GM03348 (cell line): ENCODE results near the gene ALOX15.
A peak's percentile ranks its signal among the peaks of the same experiment; 100 is the strongest.
"Not testable (repeated sequence)": the region's sequence is repeated elsewhere in the genome, so short reads cannot be mapped to it uniquely, and the experiment has no call there.

Experiments used
- DNase-seq: peaks from one replicate; pipeline ENCODE4 v3.0.0; 2012; ENCODE audit warnings: low spot score

The ALOX15 gene

DNA sequence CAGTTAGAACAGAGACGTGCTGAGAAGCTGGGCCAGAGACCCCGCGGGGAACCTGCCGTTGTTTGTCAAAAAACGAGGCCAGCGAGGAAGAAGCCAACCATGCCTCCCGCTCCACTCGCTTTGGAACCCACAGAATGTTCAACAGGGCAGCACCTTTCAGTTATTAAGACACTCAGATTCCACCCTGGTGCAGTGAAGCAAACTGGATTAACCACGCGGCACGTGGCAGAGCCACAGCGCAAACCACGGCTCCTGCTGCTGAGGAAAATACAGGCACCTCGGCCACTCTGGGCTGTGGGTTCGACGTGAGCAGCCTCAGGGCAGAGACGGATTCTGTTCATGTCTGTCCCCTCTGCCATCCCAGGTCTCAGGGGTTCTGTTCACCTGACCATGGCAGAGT is 24.4 kb downstream of the ALOX15 start:
- no peak for DNase-seq

GRCh38 chr17:4616476-4616875 is 25.0 kb downstream of the ALOX15 start:
- no peak for DNase-seq

GRCh38 chr17:4610656-4611055 is 30.8 kb downstream of the ALOX15 start:
- DNase-seq = no peak

DNA sequence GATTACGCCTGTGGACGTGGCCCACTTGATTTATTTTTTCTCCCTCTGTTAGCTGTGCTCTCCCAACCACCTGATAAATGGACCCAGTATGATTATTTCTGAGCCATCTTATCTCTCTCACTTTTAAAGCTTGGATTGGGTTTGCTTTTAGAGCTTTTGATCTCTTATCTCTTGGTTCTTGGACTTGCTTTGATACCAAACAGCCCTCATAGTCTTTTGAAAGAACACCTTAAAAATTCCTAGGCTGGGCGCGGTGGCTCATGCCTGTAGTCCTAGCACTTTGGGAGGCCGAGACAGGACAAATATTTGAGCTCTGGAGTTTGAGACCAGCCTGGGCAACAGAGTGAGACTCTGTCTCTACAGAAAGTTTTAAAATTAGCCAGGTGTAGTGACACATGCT is 31.3 kb downstream of the ALOX15 start:
- DNase-seq = no peak

DNA sequence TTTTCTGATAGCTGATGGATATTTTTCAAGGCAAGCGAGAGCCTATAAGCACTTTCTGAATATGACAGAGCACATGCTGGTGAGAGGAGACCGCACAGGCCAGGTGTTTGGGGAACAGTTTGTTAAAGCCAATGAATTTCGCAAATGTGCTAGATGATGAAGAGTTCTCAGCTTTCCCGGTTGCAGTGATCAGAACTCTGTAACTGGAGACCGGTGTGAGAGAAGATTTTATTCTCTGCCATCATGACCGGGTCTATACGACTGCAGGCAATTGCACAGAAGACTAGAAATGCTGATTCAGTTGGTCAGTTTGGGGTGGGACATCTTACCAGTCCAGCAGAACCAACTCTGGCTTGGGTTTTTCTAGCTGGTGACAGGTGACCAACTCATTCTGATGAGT is 31.7 kb downstream of the ALOX15 start:
- no peak for DNase-seq

DNA sequence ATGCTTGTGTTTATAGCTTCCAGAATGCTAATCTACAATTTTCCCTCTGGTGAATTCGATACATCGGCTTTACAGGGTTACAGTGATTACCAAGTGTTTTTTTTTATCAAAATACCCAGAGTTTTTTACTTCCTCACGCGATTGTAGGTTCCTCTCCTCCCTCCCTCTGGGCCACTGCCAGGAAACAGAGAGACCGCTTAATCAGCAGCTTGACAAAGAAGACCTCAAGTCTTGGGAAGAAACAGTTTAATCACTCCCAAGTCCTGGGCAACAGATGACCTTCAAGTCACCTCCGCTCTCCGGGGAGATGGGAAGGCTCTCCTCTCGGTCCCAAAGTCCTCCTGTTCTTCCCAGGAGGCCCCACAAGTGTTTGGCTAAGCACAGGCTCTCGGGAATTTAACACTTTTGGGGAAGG is 33.7 kb downstream of the ALOX15 start:
- DNase-seq = no peak

GRCh38 chr17:4607261-4607741 is 34.2 kb downstream of the ALOX15 start:
- DNase-seq = no peak

- no peak for DNase-seq
Observed at GRCh38 chr17:4605826-4606225, 35.7 kb downstream of the ALOX15 start.

DNA sequence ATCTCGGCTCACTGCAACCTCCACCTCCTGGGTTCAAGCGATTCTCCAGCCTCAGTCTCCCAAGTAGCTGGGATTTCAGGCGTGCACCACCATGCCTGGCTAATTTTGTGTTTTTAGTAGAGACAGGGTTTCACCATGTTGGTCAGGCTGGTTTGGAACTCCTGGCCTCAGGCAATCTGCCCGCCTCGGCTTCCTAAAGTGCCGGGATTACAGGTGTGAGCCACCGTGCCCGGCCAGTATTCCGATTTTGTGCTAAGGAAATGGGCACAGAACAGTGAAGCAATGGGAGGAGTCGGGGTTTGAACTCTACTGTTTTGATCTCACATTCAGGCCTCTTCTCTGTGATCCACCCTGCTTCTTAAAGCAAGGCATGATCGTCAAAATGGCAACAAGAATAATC is 36.7 kb downstream of the ALOX15 start:
- DNase-seq = not testable (repeated sequence)

GRCh38 chr17:4604111-4604644 is 37.3 kb downstream of the ALOX15 start:
- peak; percentile 47 for DNase-seq

DNA sequence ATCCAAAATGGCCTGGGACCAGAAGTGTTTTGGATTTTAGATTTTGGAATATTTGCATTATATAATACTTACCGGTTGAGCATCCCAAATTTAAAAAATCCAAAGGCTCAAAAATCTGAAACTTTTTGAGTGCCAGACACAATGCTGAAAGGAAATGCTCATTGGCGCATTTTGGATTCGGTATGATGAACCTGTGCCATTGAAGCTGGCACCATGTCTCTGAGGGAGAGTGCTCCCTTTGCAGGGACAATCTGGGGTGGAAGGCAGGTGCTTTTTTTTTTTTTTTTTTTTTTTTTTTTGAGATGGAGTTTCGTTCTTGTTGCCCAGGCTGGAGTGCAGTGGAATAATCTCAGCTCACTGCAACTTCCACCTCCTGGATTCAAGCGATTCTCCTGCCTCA is 39.4 kb downstream of the ALOX15 start:
- DNase-seq = no peak

GRCh38 chr17:4601326-4601725 is 40.2 kb downstream of the ALOX15 start:
- DNase-seq = no peak

DNA sequence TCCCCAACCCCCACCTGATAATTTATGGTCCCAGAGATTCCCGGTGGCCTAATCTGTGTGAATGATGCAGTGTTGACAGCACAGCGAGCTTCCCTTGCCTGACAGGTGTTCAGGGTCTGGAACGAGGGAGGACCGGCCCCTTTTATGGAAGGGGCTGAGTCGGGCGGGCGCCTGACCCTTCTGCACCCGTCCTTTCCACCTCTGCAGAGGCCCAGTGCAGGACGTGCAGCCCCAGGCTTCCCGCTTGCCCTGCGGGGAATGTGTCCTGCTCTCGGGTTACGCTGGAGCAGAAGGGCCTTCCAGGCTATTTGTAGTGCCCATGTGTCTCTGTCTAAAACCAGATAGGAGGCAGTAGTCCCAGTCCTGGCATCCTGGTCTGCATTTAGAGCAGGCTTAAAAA is 40.9 kb downstream of the ALOX15 start:
- no peak for DNase-seq

DNA sequence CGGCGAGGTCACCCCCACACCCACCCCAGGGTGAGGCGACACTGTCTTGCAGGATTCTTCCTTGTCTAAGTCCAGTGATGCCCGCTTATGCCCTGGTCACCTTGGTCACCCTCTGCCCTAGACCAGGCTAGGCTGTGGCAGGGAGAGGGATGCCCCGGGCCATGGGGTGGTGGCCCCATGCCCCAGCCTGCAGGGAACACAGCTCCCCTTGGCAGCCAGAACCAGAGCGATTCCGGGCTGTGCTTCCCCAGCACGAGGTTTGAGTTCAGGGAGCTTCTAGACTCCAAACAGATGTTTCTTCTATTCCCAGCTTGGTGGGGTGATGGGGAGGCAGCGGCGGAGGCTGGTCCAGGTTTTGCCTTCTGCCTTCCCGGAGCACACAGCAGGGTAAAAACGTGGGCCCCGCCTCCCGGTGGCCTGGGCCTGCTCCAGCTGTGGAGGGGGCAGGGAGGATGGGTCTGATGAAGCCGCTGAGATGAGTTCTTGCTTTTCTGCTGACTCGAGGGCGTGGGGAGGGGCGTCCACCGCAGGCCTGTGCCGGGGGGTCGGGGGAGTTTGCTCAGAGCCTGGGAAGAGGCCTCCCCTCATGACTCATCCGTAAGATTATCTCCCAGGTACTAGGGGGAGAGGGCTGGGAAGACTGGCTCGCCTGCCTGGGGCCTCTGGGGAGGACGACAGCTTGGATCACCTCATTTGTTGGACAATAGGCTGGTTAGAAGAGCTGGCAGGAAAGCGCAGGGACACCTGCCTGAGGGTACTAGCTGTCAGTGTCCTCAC is 41.8 kb downstream of the ALOX15 start:
- DNase-seq = no peak

DNA sequence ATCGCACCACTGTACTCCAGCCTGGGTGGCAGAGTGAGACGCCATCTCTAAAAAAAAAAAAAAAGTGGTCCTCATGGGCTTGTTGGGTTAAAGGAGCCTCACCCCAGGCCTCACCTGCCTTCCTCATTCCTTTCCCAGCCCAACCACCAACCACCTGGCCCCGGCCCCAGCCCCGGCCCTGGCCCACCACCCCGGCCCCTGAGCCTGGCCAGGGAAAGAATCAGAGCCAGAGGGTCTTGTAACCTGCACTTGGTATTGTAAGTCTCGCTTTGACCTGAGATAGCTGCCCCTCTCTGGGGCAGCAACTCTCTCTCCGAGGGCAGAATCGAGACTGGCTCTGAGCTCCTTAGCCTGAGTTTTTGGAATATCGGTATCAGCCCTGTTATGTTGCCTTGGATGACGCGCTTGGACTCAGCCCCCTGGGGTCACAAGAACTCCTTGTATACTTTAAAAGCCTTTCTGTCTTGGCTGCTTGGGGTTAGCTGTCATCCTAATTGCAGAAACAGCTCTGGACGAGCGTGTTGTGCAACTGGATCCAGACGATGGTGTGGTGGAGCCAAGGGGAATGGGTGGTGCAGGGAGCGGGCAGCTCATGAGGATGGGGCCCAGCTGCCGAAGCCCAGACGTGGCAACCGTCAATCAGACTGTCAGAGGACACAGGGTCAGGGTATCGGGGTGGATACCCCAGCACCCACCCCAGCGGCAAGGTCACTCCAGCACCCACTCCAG is 42.5 kb downstream of the ALOX15 start:
- DNase-seq = peak; percentile 52

GRCh38 chr17:4597975-4598374 is 43.5 kb downstream of the ALOX15 start:
- no peak for DNase-seq

- DNase-seq = no peak
Observed at GRCh38 chr17:4596636-4597380, 44.7 kb downstream of the ALOX15 start.

DNA sequence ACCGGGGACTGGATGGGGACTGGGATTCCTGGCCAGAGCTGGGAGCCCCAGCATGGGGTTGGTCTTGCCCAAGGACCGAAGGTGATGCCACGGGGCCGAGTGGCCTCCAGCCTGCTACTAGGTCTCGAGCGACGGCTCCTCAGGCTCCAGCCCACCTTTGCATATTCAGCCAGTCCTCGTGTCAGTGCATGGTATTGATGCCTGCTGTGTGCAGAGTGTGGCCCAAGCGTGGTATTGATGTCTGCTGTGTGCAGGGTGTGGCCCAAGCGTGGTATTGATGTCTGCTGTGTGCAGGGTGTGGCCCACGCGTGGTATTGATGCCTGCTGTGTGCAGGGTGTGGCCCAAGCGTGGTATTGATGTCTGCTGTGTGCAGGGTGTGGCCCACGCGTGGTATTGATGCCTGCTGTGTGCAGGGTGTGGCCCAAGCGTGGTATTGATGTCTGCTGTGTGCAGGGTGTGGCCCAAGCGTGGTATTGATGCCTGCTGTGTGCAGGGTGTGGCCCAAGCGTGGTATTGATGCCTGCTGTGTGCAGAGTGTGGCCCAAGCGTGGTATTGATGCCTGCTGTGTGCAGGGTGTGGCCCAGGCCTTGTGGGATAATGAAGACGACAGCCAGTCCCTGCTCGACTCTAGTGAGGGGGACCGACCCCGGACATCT is 45.7 kb downstream of the ALOX15 start:
- not testable (repeated sequence) for DNase-seq

DNA sequence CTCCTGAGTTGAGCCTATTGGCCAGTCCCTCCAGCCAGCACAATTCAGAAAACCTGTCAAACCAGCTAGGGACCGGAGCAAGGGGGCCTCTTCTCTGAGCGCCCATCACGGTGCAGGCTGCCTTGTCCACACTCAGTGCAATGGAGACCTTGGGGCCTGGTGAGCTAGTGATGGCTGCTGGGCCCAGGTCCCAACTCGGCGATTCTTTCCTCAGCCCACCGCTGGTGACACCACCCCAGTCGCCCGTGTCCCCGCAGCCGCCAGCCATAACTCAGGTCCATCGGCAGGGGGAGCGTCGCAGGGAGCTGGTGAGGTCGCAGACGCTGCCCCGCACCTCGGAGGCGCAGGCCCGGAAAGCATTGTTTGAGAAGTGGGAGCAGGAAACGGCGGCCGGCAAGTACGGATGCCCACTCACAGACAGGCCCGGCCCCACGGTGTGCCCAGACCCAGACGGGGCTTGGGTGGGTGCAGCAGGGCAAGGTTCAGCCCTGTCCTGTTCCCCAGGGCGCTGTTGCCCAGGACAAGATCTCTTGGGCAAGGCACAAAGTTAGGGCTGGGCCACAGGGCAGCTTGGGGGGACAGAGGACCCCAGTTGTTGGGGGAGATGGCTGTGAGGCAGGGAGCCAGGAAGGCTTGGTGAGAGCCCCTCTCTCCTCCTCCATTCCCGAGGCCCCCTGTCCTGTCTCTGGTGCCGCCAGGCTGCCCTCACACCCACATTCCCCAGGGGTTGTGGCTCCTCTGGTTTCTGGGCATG is 46.4 kb downstream of the ALOX15 start:
- no peak for DNase-seq

- DNase-seq = no peak
Observed at GRCh38 chr17:4594406-4594805, 47.1 kb downstream of the ALOX15 start.

GRCh38 chr17:4593021-4593421 is 48.5 kb downstream of the ALOX15 start:
- no peak for DNase-seq
